NT2/D1 (cell line): ENCODE results near the gene SAE1.

Experiments
- SUZ12 ChIP-seq: IDR thresholded peaks from 2 replicates; pipeline ENCODE4 v1.6.1; 2011; ENCODE audit not compliant: insufficient read length, insufficient read depth; ENCODE audit errors: extremely low read depth
- ZNF274 ChIP-seq: IDR thresholded peaks from 2 replicates; pipeline ENCODE4 v1.6.1; 2011; ENCODE audit warnings: mild to moderate bottlenecking, low read depth, low read length

- TF ChIP-seq SUZ12 = no peak
- TF ChIP-seq ZNF274 = no peak
These were observed 23.3 kb upstream of the SAE1 start for GRCh38 chr19:47107202-47107952.
